Putamen (tissue), 1 donor: ENCODE data around the gene LRP5.
"Not testable (repeated sequence)": the region's sequence is repeated elsewhere in the genome, so short reads cannot be mapped to it uniquely, and the experiment has no call there.

Experiments used
- DNase-seq: peaks from one replicate; pipeline ENCODE4 v3.0.0-alpha.2; 2016; ENCODE audit warnings: low spot score

Gene LRP5

GRCh38 chr11:68423481-68423880 is 111.1 kb downstream of the LRP5 start:
- no peak for DNase-seq

DNA sequence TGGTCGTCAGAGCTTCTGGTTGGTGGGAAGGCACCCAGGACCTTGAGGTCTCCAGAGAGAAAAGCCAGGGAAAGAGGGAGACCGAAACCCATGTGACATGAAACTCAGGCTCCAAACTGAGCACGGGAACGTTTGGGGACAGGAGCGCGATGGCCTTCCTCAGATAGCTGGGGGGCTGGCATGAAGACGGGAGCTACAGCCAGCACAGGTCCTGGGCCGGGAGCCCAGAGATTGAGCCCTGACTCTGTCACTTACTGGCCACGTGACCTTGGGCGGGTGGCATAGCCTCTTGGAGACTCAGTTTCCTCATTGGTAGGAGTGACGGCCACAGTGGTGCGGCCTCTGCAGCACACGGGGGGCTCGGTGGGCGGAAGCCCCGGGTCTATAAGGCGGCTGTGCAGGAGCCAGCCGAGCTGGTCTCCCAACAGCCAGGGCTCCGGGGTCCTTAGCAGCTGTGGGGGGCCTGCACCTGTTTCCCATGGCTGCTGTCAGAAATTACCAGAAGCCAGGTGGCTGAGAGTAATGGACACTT is 111.8 kb downstream of the LRP5 start:
- no peak for DNase-seq

- no peak for DNase-seq
Measured at GRCh38 chr11:68424981-68425865, 112.8 kb downstream of the LRP5 start.

DNA sequence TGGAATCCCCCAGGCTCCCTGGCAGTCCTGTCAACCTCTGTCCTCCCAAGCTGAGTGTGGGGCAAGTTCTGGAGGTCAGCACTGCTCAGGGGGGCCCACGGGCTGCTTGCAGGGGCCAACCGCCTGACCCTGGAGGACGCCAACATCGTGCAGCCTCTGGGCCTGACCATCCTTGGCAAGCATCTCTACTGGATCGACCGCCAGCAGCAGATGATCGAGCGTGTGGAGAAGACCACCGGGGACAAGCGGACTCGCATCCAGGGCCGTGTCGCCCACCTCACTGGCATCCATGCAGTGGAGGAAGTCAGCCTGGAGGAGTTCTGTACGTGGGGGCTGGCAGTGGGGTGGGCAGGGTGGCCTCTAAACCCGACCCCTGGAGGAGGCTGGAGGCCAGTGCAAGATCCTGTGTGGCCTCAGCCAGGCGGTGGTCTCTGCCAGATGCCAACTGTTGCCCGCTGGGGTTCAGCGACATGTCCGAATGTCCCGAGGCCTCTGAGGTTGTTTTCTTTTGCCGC is 113.5 kb downstream of the LRP5 start:
- no peak for DNase-seq

DNA sequence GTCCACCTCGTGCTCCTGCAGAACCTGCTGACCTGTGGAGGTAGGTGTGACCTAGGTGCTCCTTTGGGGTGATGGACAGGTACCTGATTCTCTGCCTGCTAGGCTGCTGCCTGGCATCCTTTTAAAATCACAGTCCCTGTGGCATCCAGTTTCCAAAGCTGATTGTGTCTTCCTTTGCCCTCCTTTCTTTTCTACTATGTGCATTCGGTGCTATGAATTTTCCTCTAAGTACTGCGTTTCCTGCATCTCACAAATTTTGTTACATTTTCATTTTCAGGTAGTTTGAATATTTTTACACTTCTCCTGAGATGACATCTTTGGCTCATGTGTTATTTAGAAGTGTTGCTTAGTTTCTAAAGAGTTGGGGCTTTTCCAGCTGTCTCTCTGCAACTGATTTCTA is 117.3 kb downstream of the LRP5 start:
- DNase-seq, result no peak

DNA sequence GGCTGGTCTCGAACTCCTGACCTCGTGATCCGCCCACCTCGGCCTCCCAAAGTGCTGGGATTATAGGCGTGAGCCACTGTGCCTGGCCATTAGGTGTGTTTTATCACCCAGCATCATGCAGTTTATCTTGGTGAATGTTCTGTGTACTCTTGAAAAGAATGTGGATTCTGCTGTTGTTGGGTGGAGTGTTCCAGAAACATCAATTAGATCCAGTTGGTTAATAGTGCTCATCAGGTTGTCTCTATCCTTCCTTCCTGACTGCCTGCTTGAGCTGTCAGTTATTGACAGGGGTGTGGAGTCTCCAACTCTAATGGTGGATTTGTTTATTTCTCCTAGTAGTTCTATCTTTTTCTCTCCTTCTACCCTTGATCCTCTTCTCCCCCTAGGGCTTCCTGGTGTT is 118.0 kb downstream of the LRP5 start:
- no peak for DNase-seq

DNA sequence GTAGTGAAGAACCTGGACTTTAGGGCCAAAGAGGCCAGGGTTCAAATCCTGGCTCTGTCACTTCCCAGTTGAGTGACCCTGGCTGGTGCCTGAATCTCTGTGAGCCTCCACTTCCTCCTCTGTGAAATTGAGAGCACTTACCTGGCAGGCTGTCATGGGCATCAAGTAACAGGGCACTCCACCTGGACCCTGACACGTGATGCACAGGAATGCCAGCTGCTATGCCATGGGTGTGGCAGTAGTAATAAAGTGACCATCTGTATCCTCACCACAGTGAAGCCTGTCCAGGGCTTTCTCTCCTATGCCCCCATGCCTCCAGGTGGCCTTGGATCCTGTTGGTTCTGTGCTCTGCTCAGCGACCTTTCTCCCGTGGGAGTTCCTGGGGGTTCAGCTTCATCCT is 118.4 kb downstream of the LRP5 start:
- DNase-seq, result no peak

- DNase-seq, result no peak
Measured at GRCh38 chr11:68431984-68432645, 119.7 kb downstream of the LRP5 start.

DNA sequence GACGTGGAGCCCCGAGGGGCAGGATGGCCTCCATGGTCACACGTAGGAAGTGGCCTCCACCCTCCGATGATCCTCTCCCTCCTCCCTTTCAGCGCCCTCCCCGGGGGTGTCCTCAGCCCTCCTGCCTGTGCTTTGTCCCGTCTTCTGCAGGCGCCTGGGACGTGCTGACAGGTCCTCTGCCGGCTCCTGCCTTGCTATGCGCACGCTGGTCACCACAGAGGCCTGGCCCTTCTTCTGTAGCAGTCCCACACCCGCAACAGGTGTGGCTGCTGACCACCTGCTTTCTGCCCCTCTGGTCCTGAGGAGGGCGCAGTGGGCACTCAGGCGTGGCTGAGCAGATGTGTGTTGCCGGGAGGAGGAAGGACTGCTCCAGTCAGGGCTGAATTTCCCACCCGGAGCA is 120.5 kb downstream of the LRP5 start:
- DNase-seq, result no peak

DNA sequence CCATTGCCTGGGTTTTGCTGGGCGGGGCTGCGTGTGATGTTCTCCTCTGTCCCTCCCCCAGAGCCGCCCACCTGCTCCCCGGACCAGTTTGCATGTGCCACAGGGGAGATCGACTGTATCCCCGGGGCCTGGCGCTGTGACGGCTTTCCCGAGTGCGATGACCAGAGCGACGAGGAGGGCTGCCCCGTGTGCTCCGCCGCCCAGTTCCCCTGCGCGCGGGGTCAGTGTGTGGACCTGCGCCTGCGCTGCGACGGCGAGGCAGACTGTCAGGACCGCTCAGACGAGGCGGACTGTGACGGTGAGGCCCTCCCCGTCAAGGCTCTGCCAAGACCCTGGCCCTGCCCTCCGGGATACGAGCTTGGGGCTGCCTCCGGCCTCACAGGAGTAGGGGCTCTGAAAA is 121.2 kb downstream of the LRP5 start:
- DNase-seq, result no peak

DNA sequence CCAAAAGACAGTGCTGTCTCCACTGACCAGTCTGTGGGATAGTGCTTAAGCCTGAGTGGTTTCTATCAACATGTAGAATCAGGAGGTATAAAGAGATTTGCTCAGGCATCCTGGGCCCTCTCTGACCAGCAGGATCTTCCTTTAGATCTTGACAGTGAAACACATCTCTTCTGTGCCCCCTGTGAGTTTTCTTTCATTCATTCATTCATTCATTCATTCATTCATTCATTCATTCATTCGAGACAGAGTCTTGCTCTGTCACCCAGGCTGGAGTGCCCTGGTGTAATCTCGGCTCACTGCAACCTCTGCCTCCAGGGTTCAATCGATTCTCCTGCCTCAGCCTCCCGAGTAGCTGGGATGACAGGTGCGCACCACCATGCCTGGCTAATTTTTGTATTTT is 121.8 kb downstream of the LRP5 start:
- not testable (repeated sequence) for DNase-seq

DNA sequence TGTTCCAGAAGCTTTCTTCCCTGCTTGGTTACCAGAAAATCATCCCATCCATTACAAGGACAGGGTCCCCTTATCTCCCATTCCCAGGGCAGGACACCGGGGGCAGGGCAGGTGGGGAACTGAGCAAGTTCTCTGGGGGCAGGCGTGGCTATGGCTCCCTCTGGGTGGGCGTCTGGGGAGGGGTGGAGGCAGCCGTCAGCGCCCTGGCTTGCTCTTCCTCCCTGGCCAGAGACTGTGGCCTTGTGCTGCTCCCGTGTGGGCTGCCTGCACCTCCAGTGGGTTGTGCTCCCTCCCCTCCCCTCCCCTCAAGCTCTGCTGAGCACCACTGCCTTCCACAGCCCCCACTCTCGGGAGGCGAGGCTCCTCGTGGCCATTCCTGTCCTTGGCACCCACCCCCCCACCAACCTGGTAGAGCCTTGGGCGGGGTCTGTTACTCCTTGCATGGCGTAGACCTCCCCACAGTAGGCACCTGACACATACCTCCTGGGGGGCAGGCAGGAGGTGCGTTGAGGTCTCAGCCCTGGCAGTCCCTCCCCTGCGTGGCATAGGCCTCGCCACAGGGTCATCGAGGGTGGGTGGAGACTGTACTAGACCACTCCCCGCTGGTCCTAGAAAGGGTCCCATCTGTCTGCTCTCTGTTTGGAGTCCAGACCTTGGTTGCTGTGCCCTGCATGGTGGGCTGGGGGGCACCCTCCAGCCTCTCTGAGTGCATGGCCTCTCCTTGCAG is 123.9 kb downstream of the LRP5 start:
- DNase-seq, result no peak

DNA sequence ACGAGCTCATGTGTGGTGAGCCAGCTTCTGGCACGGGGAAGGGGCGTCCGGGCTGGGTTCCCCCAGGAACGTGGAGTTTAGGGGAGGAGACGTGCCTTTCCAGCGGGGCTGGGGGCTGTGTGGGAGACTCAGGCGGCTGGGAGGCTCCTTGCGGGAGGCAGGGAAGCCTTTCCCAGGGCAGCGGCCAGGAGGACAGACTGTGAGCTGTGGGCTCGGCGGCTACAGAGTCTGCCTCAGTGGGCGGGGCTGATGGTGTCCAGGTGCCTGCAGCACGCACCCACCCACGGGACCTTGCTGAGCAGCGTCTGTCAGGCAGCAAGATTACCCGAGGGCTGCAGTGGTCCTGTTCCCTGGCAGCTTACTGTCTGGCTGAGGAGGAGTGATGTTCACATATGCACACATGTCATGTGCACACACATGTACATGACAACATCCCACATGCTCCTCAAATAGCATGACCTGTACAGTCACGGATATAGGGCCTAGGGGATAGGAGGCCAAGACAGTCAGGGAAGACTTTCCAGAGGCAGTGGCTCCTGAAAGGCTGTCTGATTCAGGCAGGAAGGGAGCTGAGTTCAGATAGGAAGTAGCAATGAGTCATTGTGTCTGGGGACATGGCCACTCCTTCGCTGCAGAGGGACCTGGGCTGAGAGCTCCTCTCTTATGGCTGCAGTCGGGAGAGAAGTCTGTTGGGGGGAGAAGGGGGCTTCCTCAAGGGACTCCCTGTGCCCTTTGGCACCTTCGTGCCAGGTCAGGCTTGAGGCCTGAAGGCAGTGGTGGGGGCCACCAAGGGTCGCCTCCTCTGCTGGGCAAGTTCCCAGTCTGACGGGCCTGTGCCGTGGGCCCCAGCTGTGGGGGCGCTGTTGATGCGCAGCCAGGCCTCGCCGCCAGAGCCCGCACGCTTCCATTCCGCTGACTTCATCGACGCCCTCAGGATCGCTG is 124.9 kb downstream of the LRP5 start:
- DNase-seq, result no peak

DNA sequence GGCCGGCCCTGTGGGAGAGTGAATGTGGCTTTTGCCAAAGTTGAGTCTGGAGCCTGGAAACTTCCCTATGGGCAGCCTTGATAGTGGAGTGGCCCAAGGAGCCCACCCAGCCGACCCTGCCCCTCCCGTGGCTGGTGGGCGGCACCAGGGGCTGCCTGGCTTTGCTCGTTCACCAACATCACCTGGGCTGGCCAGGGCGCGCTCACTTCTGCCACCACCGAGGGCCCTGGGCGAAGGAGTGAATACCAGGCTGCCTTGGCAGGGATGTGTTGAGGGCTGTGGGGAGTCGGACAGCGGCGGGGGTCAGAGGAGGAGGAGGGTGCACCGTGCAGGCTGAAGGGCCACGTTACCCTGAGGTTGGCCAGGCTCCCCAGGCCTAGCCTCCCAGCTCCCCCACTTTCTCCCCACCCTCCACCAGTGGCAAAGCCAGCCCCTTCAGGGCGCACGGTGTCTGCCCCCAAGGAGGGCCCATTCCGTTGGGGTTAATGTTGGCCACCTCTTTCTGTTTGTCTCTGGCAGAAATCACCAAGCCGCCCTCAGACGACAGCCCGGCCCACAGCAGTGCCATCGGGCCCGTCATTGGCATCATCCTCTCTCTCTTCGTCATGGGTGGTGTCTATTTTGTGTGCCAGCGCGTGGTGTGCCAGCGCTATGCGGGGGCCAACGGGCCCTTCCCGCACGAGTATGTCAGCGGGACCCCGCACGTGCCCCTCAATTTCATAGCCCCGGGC is 125.7 kb downstream of the LRP5 start:
- DNase-seq, result no peak

- no peak for DNase-seq
Measured at GRCh38 chr11:68438658-68439259, 126.4 kb downstream of the LRP5 start.

DNA sequence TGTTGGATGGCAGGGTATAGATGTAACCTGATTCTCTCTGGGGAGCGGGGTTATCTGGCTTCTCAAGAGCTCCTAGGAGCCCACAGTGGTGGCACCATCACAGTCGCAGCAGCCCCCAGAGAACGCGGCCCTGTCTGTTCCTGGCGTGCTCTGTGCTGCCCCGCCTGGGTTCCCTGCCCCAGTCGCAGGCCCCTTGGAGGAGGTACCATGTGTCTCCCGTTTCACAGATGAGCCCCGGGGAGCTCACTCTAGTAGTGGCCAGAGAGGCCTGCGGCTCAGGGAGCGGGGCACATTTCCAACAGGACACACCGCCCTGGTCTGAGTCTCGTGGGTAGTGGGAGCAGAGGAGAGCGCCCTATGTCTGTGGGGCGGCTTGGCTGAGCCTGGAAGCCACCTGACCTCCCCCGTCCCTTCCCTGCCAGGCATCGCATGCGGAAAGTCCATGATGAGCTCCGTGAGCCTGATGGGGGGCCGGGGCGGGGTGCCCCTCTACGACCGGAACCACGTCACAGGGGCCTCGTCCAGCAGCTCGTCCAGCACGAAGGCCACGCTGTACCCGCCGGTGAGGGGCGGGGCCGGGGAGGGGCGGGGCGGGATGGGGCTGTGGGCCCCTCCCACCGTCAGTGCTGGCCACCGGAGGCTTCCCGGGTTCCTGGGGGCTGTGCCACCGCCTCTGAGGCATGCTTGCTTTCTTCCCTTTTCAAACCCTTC is 127.1 kb downstream of the LRP5 start:
- no peak for DNase-seq

DNA sequence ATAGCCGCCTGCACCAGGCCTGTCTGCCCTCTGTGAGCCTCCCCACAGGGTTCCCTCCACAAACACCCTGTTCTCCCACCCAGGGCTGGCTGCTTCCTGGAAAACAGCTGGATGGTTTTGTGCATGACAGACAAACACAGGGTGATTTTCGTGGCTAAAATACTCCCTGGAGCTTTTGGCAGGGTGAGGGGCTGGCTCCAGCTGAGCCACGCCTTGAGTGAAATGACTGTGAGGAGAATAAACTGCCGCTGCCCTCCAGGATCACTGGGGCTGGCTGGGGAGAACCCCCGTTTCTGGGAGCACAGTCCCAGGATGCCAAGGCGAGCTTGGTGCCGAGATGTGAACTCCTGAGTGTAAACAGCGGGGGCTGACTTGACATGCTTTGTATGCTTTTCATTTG is 127.8 kb downstream of the LRP5 start:
- DNase-seq, result no peak

DNA sequence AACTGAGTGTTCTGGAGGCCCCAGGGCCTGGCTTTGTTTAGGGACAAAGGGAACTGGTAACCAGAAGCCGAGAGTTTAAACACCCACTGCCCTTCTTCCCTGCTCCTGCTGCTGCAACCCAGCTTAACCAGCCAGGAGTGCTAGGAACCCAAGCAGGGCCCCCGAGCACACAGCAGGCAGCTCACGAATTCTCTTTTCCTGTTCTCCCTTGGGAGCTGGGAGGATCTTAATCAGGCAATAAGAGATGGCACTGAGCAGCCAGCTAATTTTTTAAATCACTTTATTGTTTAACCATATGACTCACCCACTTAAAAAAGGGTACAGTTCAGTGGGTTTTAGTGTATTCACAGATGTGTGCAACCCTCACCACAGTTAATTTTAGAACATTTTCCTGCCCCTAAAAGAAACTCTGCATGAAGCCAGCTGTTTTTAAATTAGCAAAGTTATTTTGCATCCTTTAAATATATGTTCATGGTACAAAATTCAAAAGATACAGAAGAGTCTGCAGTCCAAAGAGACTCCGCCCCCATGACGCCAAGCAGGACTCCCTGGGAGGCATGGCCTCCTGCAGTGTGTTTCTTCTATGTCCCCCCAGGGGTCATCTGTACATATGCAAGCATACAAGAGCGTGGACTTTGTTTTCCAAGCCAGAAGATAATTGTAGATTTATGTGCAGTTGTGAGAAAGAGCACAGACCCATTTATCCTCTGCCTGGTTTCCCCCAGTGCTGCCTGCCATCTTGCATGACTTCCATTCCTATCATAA is 129.3 kb downstream of the LRP5 start:
- DNase-seq, result no peak

- DNase-seq, result no peak
Measured at GRCh38 chr11:68442433-68442832, 130.0 kb downstream of the LRP5 start.
